Vagina (tissue), 2 donors: ENCODE data around the gene FAM120A.
"Not testable (repeated sequence)": the region's sequence is repeated elsewhere in the genome, so short reads cannot be mapped to it uniquely, and the experiment has no call there.

Source experiments
- CTCF ChIP-seq, 3 experiments: fragments of 450-650 bp in 2 of 3; fragments of 200-600 bp in 1 of 3; sonication (generic) in 1 of 3; IDR thresholded peaks; one replicate each; pipeline ENCODE4 v1.5.1; 2017 to 2019; ENCODE audit warnings: antibody characterized with exemption in 3 of 3, mild to moderate bottlenecking in 2 of 3, moderate library complexity in 2 of 3
- POLR2A ChIP-seq, 2 donors: fragments of 450-650 bp; IDR thresholded peaks; one replicate each; pipeline ENCODE4 v1.6.1; 2017; ENCODE audit warnings: antibody characterized with exemption in 2 of 2, mild to moderate bottlenecking in 2 of 2, moderate library complexity in 2 of 2
- POLR2AphosphoS5 ChIP-seq, 2 donors: sonication (generic); formaldehyde crosslinking; IDR thresholded peaks; one replicate each; pipeline ENCODE4 v1.9.0; 2017; ENCODE audit warnings: antibody characterized with exemption in 2 of 2, mild to moderate bottlenecking in 2 of 2, low read depth in 1 of 2; ENCODE audit not compliant: insufficient read depth in 1 of 2

GRCh38 chr9:93439301-93439700 lies 12.2 kb upstream of the FAM120A start:
- TF ChIP-seq CTCF (IDR thresholded peaks at IDR 0.05); POLR2AphosphoS5 (IDR thresholded peaks at IDR 0.05; ENCODE audit: insufficient read depth in 1 of 2, low read depth in 1 of 2); POLR2A (IDR thresholded peaks at IDR 0.05): not testable (repeated sequence)
